ENCODE results near the gene STIP1. TPM values are rescaled to one million over a fixed set of nuclear protein-coding genes. Genes with fewer than 3 reads are reported as not detected.

Gene STIP1
- total and polyA plus RNA-seq, 9 of the 15 experiments (the other 6 are each of a cell fraction or from before 2014, with no cell fraction given), result 58.1 to 465 (median 346) TPM

DNA sequence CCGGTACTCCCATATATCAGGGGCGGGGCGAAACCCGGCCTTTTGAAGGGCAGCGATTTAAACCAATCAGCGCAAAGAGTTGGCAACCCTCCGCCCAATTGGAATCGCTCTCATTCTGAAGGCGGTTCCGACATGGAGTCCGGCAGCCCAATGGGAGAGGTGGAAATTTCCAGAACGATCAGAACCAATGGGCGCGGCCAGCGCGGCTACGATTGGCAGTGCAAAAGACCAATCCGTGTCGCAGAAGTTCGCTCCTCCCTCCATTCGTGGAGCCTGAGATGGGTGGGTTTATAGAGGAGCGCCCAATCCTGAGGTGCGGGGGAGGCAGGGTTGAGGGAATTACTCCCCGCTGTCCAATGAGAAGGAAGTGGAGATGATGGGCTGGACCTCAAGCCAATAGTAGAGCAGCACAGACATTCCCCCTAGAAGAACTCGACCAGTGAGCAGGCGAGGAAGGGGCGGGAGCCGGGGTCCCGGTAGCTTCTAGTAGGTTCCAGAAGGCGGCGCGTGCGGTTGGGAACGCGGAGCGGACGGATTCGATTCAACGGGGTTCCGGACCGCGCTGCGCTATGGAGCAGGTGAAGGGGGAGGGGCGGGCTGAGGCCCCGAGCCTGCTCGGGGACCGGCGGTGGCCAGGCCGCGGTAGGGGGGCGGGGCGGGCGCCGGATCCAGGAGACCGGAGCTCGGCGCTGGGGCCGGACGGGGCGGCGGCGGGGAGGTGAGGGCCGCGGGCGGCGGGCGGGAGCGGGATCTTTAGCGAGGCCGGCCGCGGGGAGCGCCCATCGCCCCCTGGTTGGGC lies at the start of gene STIP1 (continued):
- TF ChIP-seq ZNF175 (CRISPR knock-in tag; IDR thresholded peaks at IDR 0.05; ENCODE audit: low read depth) (no peak), CREBBP (IDR thresholded peaks at IDR 0.05; ENCODE audit: low read depth, low read length) (no peak), ZNF239 (CRISPR knock-in tag; IDR thresholded peaks at IDR 0.05) (no peak), GTF2A2 (tag; IDR thresholded peaks at IDR 0.05) (no peak), ZNF140 (CRISPR knock-in tag; IDR thresholded peaks at IDR 0.05) (no peak), BRD4 (IDR thresholded peaks at IDR 0.05) (no peak), CEBPG (CRISPR knock-in tag; IDR thresholded peaks at IDR 0.05) (no peak), CEBPG (tag; conservative IDR thresholded peaks at IDR 0.05 in 1 of 2, IDR thresholded peaks at IDR 0.05 in 1 of 2) (no peak), HSF4 (CRISPR knock-in tag; IDR thresholded peaks at IDR 0.05; ENCODE audit: borderline replicate concordance) (no peak), MYNN (IDR thresholded peaks at IDR 0.05) (no peak), MYNN (CRISPR knock-in tag; IDR thresholded peaks at IDR 0.05) (no peak), CC2D1A (IDR thresholded peaks at IDR 0.05) (peak; percentile 43; the same call in 1 of the 2 replicates), SMARCA4 (IDR thresholded peaks at IDR 0.05) (no peak), EP400 (IDR thresholded peaks at IDR 0.05) (peak; percentile 82; the same call in 1 of the 2 replicates), GABPA (tag; conservative IDR thresholded peaks at IDR 0.05; ENCODE audit: low read depth) (peak; percentile 68), TRIM24 (IDR thresholded peaks at IDR 0.05) (no peak), SNIP1 (IDR thresholded peaks at IDR 0.05; ENCODE audit: low read depth) (no peak), CBFA2T2 (conservative IDR thresholded peaks at IDR 0.05) (no peak), KLF13 (tag; IDR thresholded peaks at IDR 0.05; ENCODE audit: borderline replicate concordance, low read depth) (no peak), MAFF (IDR thresholded peaks at IDR 0.05; ENCODE audit: low read length) (no peak)
- TF ChIP-seq, protein P1, sequence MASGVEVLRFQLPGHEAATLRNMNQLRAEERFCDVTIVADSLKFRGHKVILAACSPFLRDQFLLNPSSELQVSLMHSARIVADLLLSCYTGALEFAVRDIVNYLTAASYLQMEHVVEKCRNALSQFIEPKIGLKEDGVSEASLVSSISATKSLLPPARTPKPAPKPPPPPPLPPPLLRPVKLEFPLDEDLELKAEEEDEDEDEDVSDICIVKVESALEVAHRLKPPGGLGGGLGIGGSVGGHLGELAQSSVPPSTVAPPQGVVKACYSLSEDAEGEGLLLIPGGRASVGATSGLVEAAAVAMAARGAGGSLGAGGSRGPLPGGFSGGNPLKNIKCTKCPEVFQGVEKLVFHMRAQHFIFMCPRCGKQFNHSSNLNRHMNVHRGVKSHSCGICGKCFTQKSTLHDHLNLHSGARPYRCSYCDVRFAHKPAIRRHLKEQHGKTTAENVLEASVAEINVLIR (CRISPR knock-in tag; IDR thresholded peaks at IDR 0.05), result peak; percentile 34; the same call in 1 of the 2 replicates
- TF ChIP-seq, protein P2, sequence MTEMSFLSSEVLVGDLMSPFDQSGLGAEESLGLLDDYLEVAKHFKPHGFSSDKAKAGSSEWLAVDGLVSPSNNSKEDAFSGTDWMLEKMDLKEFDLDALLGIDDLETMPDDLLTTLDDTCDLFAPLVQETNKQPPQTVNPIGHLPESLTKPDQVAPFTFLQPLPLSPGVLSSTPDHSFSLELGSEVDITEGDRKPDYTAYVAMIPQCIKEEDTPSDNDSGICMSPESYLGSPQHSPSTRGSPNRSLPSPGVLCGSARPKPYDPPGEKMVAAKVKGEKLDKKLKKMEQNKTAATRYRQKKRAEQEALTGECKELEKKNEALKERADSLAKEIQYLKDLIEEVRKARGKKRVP (CRISPR knock-in tag; IDR thresholded peaks at IDR 0.05), result no peak
- TF ChIP-seq, protein P3, sequence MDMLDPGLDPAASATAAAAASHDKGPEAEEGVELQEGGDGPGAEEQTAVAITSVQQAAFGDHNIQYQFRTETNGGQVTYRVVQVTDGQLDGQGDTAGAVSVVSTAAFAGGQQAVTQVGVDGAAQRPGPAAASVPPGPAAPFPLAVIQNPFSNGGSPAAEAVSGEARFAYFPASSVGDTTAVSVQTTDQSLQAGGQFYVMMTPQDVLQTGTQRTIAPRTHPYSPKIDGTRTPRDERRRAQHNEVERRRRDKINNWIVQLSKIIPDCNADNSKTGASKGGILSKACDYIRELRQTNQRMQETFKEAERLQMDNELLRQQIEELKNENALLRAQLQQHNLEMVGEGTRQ (CRISPR knock-in tag; IDR thresholded peaks at IDR 0.05), result no peak
- TF ChIP-seq, protein P4, sequence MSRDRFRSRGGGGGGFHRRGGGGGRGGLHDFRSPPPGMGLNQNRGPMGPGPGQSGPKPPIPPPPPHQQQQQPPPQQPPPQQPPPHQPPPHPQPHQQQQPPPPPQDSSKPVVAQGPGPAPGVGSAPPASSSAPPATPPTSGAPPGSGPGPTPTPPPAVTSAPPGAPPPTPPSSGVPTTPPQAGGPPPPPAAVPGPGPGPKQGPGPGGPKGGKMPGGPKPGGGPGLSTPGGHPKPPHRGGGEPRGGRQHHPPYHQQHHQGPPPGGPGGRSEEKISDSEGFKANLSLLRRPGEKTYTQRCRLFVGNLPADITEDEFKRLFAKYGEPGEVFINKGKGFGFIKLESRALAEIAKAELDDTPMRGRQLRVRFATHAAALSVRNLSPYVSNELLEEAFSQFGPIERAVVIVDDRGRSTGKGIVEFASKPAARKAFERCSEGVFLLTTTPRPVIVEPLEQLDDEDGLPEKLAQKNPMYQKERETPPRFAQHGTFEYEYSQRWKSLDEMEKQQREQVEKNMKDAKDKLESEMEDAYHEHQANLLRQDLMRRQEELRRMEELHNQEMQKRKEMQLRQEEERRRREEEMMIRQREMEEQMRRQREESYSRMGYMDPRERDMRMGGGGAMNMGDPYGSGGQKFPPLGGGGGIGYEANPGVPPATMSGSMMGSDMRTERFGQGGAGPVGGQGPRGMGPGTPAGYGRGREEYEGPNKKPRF (IDR thresholded peaks at IDR 0.05; ENCODE audit: low read depth, low read length), result no peak
